ENCODE measurements around the gene SPTB. TPM values are rescaled to one million over a fixed set of nuclear protein-coding genes. Genes with fewer than 3 reads are reported as not detected.

The SPTB gene
- total and polyA plus RNA-seq, 10 of the 15 experiments (the other 5 are each of a cell fraction or from before 2014, with no cell fraction given): under 0.01 to 0.04 (median 0.02) TPM; not detected in 4

- TF ChIP-seq ZBTB11 (CRISPR knock-in tag; IDR thresholded peaks at IDR 0.05) (no peak), ZSCAN29 (IDR thresholded peaks at IDR 0.05) (no peak), HDGF (IDR thresholded peaks at IDR 0.05) (no peak)
- TF ChIP-seq, protein P1, sequence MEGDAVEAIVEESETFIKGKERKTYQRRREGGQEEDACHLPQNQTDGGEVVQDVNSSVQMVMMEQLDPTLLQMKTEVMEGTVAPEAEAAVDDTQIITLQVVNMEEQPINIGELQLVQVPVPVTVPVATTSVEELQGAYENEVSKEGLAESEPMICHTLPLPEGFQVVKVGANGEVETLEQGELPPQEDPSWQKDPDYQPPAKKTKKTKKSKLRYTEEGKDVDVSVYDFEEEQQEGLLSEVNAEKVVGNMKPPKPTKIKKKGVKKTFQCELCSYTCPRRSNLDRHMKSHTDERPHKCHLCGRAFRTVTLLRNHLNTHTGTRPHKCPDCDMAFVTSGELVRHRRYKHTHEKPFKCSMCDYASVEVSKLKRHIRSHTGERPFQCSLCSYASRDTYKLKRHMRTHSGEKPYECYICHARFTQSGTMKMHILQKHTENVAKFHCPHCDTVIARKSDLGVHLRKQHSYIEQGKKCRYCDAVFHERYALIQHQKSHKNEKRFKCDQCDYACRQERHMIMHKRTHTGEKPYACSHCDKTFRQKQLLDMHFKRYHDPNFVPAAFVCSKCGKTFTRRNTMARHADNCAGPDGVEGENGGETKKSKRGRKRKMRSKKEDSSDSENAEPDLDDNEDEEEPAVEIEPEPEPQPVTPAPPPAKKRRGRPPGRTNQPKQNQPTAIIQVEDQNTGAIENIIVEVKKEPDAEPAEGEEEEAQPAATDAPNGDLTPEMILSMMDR (IDR thresholded peaks at IDR 0.05 in 2 of 3, conservative IDR thresholded peaks at IDR 0.05 in 1 of 3; ENCODE audit: control insufficient read depth in 2 of 3, extremely low read depth in 1 of 3, insufficient read depth in 1 of 3, low read depth in 3 of 3, low read length in 3 of 3): no peak
Observed at GRCh38 chr14:64723691-64724577, 155.8 kb downstream of the SPTB start (continued).
